ENCODE data around the gene ATAD3B. TPM values are rescaled to one million over a fixed set of nuclear protein-coding genes. Genes with fewer than 3 reads are reported as not detected.

Gene ATAD3B
- total RNA-seq, 1 experiment from 2014 or later, result 63.6 TPM

DNA sequence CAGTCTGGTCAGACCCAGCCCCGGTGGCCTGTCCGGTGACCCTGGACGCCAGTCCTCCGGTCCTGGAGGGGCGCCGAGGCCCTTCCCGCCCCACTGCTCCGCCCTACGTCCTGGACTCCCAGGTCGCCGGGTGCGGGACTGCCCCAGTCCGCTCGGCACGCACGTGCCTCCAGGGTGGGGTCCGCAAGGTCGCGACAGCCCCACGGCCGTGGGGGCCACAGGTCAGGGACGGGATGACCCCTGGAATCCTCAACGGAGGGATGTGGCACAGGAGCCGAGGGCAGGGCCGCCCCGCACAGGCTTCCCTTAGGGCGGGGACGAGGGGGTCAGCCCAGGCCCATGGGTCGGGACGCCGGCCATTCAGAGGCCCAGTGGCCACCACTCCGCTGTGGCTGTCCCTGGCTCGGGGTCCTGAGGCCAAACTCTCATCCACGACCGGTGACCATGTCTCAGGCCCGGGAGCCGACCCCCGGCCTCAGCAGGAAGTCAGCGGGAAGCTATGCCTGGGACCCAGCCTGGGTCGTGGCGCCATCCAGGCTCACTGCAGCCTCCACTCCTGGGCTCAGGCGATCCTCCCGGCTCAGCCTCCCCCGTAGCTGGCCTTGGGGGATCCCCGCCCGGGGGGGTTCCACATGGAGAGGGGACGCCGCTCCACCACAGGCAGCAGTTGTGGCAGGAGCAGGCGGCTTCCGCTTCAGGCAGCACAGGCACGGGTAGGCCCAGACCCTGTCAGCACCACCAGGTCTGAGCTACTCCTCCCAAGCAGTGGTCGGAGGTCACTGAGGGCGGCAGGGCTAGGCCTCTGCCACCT, 69.5 kb downstream of the ATAD3B start (continued):
- TF ChIP-seq, protein P1, sequence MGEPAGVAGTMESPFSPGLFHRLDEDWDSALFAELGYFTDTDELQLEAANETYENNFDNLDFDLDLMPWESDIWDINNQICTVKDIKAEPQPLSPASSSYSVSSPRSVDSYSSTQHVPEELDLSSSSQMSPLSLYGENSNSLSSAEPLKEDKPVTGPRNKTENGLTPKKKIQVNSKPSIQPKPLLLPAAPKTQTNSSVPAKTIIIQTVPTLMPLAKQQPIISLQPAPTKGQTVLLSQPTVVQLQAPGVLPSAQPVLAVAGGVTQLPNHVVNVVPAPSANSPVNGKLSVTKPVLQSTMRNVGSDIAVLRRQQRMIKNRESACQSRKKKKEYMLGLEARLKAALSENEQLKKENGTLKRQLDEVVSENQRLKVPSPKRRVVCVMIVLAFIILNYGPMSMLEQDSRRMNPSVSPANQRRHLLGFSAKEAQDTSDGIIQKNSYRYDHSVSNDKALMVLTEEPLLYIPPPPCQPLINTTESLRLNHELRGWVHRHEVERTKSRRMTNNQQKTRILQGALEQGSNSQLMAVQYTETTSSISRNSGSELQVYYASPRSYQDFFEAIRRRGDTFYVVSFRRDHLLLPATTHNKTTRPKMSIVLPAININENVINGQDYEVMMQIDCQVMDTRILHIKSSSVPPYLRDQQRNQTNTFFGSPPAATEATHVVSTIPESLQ (CRISPR knock-in tag; IDR thresholded peaks at IDR 0.05), result no peak
- TF ChIP-seq JUN (CRISPR knock-in tag; IDR thresholded peaks at IDR 0.05) (no peak), HMGA2 (CRISPR knock-in tag; IDR thresholded peaks at IDR 0.05) (no peak), CREB1 (CRISPR knock-in tag; IDR thresholded peaks at IDR 0.05) (0 out of 2 replicates have a peak, but pooled peaks have one; percentile 33), ZNF263 (CRISPR knock-in tag; IDR thresholded peaks at IDR 0.05; ENCODE audit: low read depth) (0 out of 2 replicates have a peak, but pooled peaks have one; percentile 2), FOXP1 (CRISPR knock-in tag; IDR thresholded peaks at IDR 0.05; ENCODE audit: borderline replicate concordance) (peak; percentile 79; the same call in 1 of the 2 replicates), MYBL2 (CRISPR knock-in tag; IDR thresholded peaks at IDR 0.05) (no peak; the same call in 1 of the 2 replicates), TCF7 (CRISPR knock-in tag; IDR thresholded peaks at IDR 0.05; ENCODE audit: low read depth) (no peak), MXD4 (CRISPR knock-in tag; IDR thresholded peaks at IDR 0.05; ENCODE audit: borderline replicate concordance) (no peak), ELF4 (CRISPR knock-in tag; IDR thresholded peaks at IDR 0.05; ENCODE audit: low read depth) (no peak; the same call in 1 of the 2 replicates), NR2C2 (CRISPR knock-in tag; IDR thresholded peaks at IDR 0.05) (peak; percentile 10; the same call in 1 of the 2 replicates), ZNF671 (CRISPR knock-in tag; IDR thresholded peaks at IDR 0.05) (no peak)
- TF ChIP-seq, protein P2, sequence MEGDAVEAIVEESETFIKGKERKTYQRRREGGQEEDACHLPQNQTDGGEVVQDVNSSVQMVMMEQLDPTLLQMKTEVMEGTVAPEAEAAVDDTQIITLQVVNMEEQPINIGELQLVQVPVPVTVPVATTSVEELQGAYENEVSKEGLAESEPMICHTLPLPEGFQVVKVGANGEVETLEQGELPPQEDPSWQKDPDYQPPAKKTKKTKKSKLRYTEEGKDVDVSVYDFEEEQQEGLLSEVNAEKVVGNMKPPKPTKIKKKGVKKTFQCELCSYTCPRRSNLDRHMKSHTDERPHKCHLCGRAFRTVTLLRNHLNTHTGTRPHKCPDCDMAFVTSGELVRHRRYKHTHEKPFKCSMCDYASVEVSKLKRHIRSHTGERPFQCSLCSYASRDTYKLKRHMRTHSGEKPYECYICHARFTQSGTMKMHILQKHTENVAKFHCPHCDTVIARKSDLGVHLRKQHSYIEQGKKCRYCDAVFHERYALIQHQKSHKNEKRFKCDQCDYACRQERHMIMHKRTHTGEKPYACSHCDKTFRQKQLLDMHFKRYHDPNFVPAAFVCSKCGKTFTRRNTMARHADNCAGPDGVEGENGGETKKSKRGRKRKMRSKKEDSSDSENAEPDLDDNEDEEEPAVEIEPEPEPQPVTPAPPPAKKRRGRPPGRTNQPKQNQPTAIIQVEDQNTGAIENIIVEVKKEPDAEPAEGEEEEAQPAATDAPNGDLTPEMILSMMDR (IDR thresholded peaks at IDR 0.05), result no peak
- TF ChIP-seq, protein P3, sequence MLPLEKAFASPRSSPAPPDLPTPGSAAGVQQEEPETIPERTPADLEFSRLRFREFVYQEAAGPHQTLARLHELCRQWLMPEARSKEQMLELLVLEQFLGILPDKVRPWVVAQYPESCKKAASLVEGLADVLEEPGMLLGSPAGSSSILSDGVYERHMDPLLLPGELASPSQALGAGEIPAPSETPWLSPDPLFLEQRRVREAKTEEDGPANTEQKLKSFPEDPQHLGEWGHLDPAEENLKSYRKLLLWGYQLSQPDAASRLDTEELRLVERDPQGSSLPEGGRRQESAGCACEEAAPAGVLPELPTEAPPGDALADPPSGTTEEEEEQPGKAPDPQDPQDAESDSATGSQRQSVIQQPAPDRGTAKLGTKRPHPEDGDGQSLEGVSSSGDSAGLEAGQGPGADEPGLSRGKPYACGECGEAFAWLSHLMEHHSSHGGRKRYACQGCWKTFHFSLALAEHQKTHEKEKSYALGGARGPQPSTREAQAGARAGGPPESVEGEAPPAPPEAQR (CRISPR knock-in tag; IDR thresholded peaks at IDR 0.05), result no peak
- TF ChIP-seq, protein P4, sequence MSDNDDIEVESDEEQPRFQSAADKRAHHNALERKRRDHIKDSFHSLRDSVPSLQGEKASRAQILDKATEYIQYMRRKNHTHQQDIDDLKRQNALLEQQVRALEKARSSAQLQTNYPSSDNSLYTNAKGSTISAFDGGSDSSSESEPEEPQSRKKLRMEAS (CRISPR knock-in tag; IDR thresholded peaks at IDR 0.05), result peak; percentile 82
- TF ChIP-seq, protein P5, sequence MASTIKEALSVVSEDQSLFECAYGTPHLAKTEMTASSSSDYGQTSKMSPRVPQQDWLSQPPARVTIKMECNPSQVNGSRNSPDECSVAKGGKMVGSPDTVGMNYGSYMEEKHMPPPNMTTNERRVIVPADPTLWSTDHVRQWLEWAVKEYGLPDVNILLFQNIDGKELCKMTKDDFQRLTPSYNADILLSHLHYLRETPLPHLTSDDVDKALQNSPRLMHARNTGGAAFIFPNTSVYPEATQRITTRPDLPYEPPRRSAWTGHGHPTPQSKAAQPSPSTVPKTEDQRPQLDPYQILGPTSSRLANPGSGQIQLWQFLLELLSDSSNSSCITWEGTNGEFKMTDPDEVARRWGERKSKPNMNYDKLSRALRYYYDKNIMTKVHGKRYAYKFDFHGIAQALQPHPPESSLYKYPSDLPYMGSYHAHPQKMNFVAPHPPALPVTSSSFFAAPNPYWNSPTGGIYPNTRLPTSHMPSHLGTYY (CRISPR knock-in tag; IDR thresholded peaks at IDR 0.05), result no peak

DNA sequence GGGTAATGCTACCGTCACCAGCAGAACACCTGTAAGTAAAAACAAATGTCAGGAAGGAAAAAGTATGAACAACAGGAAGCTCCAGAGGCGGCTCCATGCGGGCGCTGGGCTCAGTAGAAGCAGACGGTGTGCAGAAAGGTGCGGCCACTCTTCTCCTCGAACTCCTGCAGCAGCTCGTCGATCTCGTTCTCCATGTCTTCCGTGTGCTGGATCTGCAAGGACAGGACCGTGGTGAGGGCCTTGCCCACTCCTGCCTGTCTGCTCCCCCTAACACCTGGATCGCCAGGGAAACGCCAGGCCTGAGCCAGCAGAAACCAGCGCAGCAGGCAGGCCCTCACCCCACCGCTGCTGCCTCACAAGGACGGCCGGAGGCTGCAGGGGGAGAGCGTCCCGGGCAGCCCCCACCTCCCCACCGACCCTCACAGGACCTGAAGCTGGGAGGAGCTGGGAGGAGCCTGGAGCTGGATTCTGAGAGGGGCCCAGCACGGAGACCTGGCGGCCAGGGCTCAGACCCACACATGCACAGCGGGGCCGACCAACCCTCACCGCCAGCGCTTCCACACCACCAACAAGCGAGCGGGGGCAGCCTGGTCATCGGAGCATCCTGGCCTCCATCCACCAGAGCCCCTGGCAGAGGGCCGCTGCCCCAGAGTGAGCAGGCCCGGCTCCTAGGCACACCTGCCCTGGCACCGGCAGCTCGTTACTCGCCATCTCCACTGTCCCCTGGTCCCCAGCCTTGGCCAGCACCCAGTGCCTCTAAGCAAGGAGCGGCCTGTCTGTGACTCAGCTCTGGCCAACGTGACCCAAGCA, 70.6 kb downstream of the ATAD3B start:
- ATAC-seq, result no peak
- CTCF ChIA-PET, result no interaction called here
- peak overlapping the region; percentile 80 for H3K27ac Mint-ChIP-seq

More for the DNA sequence above, 70.6 kb downstream of the ATAD3B start:
- POLR2A ChIA-PET, result no interaction called here
- Mint-ChIP-seq H3K4me1 (peaks cover 3% of the 10 kb centered on the region; the same call in 1 of the 2 replicates), H3K36me3 (peaks cover 10% of the 10 kb centered on the region), H3K9me3 (no peaks in the 10 kb centered on the region), H3K27me3 (ENCODE audit: low read depth) (no peaks in the 10 kb centered on the region), H3K4me3 (peak overlapping the region; percentile 44)
- no peak for TF ChIP-seq SOX15 (CRISPR knock-in tag; IDR thresholded peaks at IDR 0.05)
- TF ChIP-seq, protein P6, sequence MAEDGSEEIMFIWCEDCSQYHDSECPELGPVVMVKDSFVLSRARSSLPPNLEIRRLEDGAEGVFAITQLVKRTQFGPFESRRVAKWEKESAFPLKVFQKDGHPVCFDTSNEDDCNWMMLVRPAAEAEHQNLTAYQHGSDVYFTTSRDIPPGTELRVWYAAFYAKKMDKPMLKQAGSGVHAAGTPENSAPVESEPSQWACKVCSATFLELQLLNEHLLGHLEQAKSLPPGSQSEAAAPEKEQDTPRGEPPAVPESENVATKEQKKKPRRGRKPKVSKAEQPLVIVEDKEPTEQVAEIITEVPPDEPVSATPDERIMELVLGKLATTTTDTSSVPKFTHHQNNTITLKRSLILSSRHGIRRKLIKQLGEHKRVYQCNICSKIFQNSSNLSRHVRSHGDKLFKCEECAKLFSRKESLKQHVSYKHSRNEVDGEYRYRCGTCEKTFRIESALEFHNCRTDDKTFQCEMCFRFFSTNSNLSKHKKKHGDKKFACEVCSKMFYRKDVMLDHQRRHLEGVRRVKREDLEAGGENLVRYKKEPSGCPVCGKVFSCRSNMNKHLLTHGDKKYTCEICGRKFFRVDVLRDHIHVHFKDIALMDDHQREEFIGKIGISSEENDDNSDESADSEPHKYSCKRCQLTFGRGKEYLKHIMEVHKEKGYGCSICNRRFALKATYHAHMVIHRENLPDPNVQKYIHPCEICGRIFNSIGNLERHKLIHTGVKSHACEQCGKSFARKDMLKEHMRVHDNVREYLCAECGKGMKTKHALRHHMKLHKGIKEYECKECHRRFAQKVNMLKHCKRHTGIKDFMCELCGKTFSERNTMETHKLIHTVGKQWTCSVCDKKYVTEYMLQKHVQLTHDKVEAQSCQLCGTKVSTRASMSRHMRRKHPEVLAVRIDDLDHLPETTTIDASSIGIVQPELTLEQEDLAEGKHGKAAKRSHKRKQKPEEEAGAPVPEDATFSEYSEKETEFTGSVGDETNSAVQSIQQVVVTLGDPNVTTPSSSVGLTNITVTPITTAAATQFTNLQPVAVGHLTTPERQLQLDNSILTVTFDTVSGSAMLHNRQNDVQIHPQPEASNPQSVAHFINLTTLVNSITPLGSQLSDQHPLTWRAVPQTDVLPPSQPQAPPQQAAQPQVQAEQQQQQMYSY (CRISPR knock-in tag; IDR thresholded peaks at IDR 0.05), result peak; percentile 39; the same call in 1 of the 2 replicates
- TF ChIP-seq, protein P7, sequence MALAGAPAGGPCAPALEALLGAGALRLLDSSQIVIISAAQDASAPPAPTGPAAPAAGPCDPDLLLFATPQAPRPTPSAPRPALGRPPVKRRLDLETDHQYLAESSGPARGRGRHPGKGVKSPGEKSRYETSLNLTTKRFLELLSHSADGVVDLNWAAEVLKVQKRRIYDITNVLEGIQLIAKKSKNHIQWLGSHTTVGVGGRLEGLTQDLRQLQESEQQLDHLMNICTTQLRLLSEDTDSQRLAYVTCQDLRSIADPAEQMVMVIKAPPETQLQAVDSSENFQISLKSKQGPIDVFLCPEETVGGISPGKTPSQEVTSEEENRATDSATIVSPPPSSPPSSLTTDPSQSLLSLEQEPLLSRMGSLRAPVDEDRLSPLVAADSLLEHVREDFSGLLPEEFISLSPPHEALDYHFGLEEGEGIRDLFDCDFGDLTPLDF (CRISPR knock-in tag; IDR thresholded peaks at IDR 0.05), result no peak
- no peak for DNase-seq (ENCODE audit: low spot score)

Measured in WTC11 (cell line).